ENCODE results near the gene SYTL5. TPM values are rescaled to one million over a fixed set of nuclear protein-coding genes. Genes with fewer than 3 reads are reported as not detected.

The SYTL5 gene
- total RNA-seq, 1 donor from 2014 or later: 1.7 TPM

GRCh38 chrX:38089173-38089982 lies 83.0 kb downstream of the SYTL5 start:
- Histone ChIP-seq H2AFZ (replicated peaks) (no peak overlapping the region), H3K27me3 (no peaks in the 10 kb centered on the region), H3K4me3 (no peak overlapping the region), H4K20me1 (ENCODE audit: low read depth) (no peaks in the 10 kb centered on the region), H3K27ac (no peak overlapping the region), H3K36me3 (no peaks in the 10 kb centered on the region), H3F3A (ENCODE audit: low read depth) (peaks cover 2% of the 10 kb centered on the region), H3K9ac (no peak overlapping the region), H3K9me3 (ENCODE audit: low read depth) (peaks cover 7% of the 10 kb centered on the region), H3K79me2 (ENCODE audit: low read depth) (no peaks in the 10 kb centered on the region), H3K4me2 (no peak overlapping the region), H3K4me1 (no peaks in the 10 kb centered on the region)
- no peaks in the 10 kb centered on the region for H3K9me3 Mint-ChIP-seq
- no peak for TF ChIP-seq EZH2phosphoT487 (IDR thresholded peaks at IDR 0.05)
- no peak for TF ChIP-seq CTCF (IDR thresholded peaks at IDR 0.05)
- no peak for TF ChIP-seq EZH2 (IDR thresholded peaks at IDR 0.05)
- DNase-seq (ENCODE audit: low spot score): no peak
- no peaks in the 10 kb centered on the region for H3K4me1 Mint-ChIP-seq
- no peaks in the 10 kb centered on the region for H3K36me3 Mint-ChIP-seq
- H3K27ac Mint-ChIP-seq: no peak overlapping the region
- H3K4me3 Mint-ChIP-seq: no peak overlapping the region
- H3K27me3 Mint-ChIP-seq (ENCODE audit: insufficient read depth, low read depth): no peaks in the 10 kb centered on the region

GRCh38 chrX:38095971-38096529 lies 89.7 kb downstream of the SYTL5 start:
- DNase-seq (ENCODE audit: low spot score): no peak
- no peaks in the 10 kb centered on the region for H3K27me3 ChIP-seq
- H3K4me2 ChIP-seq: no peak overlapping the region
- no peaks in the 10 kb centered on the region for H4K20me1 ChIP-seq (ENCODE audit: low read depth)
- H3K27ac Mint-ChIP-seq: no peak overlapping the region
- H3K36me3 Mint-ChIP-seq: no peaks in the 10 kb centered on the region
- no peaks in the 10 kb centered on the region for H3K79me2 ChIP-seq (ENCODE audit: low read depth)
- no peak overlapping the region for H3K9ac ChIP-seq
- H3K4me3 ChIP-seq: no peak overlapping the region
- peaks cover 13% of the 10 kb centered on the region for H3K9me3 ChIP-seq (ENCODE audit: low read depth)
- H2AFZ ChIP-seq (replicated peaks): no peak overlapping the region
- no peak overlapping the region for H3K27ac ChIP-seq
- H3F3A ChIP-seq (ENCODE audit: low read depth): no peaks in the 10 kb centered on the region
- TF ChIP-seq EZH2 (IDR thresholded peaks at IDR 0.05): no peak
- TF ChIP-seq EZH2phosphoT487 (IDR thresholded peaks at IDR 0.05): no peak
- no peak for TF ChIP-seq CTCF (IDR thresholded peaks at IDR 0.05)
- H3K4me1 Mint-ChIP-seq: no peaks in the 10 kb centered on the region
- H3K36me3 ChIP-seq: no peaks in the 10 kb centered on the region
- H3K4me3 Mint-ChIP-seq: no peak overlapping the region
- H3K27me3 Mint-ChIP-seq (ENCODE audit: insufficient read depth, low read depth): no peaks in the 10 kb centered on the region
- H3K9me3 Mint-ChIP-seq: peaks cover 3% of the 10 kb centered on the region
- H3K4me1 ChIP-seq: no peaks in the 10 kb centered on the region

- H2AFZ ChIP-seq (replicated peaks): no peak overlapping the region
- H4K20me1 ChIP-seq (ENCODE audit: low read depth): no peaks in the 10 kb centered on the region
- TF ChIP-seq EZH2 (IDR thresholded peaks at IDR 0.05): no peak
- TF ChIP-seq CTCF (IDR thresholded peaks at IDR 0.05): no peak
- no peak for TF ChIP-seq EZH2phosphoT487 (IDR thresholded peaks at IDR 0.05)
- no peak for DNase-seq (ENCODE audit: low spot score)
- Mint-ChIP-seq H3K4me1 (no peaks in the 10 kb centered on the region), H3K27ac (no peak overlapping the region), H3K27me3 (ENCODE audit: insufficient read depth, low read depth) (no peaks in the 10 kb centered on the region), H3K4me3 (no peak overlapping the region), H3K9me3 (peaks cover 4% of the 10 kb centered on the region), H3K36me3 (no peaks in the 10 kb centered on the region)
- no peaks in the 10 kb centered on the region for H3K27me3 ChIP-seq
- H3K4me2 ChIP-seq: no peak overlapping the region
- no peak overlapping the region for H3K27ac ChIP-seq
- H3K9me3 ChIP-seq (ENCODE audit: low read depth): peaks cover 13% of the 10 kb centered on the region
- H3K36me3 ChIP-seq: no peaks in the 10 kb centered on the region
- no peak overlapping the region for H3K4me3 ChIP-seq
- H3K79me2 ChIP-seq (ENCODE audit: low read depth): no peaks in the 10 kb centered on the region
- H3F3A ChIP-seq (ENCODE audit: low read depth): no peaks in the 10 kb centered on the region
- no peak overlapping the region for H3K9ac ChIP-seq
- no peaks in the 10 kb centered on the region for H3K4me1 ChIP-seq
Observed at GRCh38 chrX:38099688-38100087, 93.3 kb downstream of the SYTL5 start.

Data from neural progenitor cell (in vitro differentiated cells).